GM19324 (cell line): ENCODE data around the gene CMKLR1.

ENCODE experiments used
- ATAC-seq: cut with Tn5 transposase; IDR thresholded peaks from one replicate; pipeline ENCODE4 v1.9.1; 2021; ENCODE audit warnings: mild to moderate bottlenecking, moderate library complexity; ENCODE audit not compliant: unreplicated experiment, low FRiP score

Gene CMKLR1

DNA sequence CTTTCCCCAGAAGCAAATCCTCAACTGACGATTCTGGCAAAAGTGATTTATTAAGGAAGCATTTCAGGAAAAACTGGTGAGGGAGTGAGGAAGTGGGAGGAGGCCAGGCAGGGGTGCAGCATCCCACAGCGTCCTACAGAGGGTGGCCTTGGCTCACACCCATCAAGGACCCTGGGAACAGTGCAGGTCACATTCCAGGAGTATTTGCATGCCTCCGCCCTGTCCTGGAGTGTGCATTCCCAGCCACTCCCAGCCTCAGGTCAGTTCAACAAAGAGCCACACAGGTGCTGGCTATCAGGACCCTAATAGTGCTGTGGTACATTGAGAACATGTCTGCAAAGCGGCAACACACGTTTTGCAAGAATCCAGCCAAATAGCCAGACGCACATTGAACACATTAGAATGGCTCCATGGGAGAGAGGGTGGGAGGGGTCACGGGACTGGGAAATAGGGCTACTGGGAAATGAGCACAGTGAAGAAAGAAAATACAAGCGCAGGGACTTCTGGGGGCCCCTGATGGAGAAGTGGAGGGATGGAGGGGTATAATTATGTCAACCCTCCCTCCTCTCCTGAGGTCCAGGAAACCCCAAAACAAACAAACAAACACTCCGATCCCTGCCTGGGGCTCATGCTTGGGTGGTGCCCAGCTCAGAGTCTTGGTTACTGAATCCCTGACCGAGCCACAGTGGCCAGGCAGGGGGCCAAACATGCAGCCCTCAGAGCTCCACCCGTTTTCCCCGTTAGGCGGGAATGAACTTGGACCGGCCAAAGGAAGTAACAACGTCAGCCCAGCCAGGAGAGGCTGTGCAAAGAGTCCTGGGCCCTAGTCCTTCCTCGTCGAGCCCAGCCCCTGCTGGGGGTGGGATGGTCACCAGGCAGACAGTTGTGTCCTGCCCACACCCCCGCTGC is 36.5 kb downstream of the CMKLR1 start:
- no peak for ATAC-seq

GRCh38 chr12:108302016-108302402 is 37.1 kb downstream of the CMKLR1 start:
- no peak for ATAC-seq

GRCh38 chr12:108301346-108301745 is 37.8 kb downstream of the CMKLR1 start:
- ATAC-seq, result no peak

DNA sequence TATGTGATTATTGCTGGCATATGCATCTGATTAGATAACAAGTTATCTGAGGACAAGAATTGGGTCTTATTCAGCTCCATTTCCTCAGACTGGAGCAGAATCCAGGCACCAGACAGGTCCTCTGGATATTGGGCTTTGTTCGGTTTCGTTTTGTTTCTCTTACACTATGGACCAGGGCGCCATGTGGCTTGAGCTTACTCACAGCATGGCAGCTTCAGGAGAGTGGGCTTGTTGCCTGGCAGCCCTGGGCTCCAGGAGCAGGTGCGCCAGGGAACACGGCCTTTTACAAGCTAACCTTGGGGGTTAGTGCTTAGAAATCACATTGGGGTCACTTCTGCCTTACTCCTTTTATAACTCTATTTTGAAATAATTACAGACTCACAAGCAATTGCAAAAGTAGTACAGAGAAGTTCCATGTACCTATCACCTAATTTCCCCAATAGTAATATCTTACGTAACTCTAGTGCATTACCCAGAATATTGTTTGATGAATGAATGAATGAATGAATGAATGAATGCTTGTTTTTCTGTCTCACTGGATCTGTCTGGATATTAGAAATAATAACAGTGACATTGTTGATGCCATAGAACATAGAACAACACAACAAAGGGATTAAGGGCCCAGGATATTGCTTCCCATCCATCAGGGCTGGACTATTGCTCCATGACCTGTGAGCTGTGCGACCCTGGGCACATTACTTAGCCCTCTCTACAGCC is 39.0 kb downstream of the CMKLR1 start:
- ATAC-seq, result no peak

DNA sequence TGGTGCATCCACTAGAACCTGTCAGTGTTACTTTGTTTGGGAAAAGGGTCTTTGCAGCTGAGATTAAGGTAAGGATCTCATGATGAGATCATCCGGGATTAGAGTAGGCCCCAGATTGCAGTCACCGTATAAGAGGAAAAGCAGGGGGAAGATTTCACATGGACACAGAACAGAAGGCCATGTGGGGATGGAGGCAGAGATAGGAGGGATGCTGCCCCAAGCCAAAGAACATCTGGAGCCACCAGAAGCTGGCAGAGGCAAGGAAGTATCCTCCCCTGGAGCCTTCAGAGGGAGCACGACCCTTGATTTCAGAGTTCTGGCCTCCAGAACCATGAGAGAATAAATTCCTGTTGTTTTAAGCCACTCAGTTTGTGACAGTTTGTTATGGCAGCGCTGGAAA is 39.6 kb downstream of the CMKLR1 start:
- no peak for ATAC-seq

DNA sequence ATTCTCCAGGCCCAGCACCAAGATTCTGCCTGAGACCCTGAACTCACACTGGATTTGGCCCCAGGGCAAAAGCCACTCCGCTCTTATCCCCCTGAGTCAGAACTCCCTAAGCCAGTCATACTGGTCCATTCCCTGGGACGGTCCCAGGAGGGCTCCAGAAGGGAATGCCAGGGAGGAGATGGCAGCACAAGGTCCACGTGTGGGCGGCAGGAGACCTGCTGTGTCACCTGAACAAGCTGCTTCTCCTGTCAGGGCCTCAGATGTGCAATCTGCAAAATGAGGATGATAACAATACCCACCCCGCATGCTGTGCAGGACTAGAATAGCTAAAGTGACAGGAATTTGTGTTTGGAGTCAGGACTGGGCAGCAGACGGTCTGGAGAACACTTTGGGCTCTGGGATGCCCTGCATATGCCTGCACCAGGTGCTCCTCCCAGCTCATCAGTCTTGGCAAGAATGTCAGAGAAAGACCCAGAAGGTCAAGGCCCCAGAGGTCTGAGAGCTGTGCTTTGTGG is 40.3 kb downstream of the CMKLR1 start:
- no peak for ATAC-seq

DNA sequence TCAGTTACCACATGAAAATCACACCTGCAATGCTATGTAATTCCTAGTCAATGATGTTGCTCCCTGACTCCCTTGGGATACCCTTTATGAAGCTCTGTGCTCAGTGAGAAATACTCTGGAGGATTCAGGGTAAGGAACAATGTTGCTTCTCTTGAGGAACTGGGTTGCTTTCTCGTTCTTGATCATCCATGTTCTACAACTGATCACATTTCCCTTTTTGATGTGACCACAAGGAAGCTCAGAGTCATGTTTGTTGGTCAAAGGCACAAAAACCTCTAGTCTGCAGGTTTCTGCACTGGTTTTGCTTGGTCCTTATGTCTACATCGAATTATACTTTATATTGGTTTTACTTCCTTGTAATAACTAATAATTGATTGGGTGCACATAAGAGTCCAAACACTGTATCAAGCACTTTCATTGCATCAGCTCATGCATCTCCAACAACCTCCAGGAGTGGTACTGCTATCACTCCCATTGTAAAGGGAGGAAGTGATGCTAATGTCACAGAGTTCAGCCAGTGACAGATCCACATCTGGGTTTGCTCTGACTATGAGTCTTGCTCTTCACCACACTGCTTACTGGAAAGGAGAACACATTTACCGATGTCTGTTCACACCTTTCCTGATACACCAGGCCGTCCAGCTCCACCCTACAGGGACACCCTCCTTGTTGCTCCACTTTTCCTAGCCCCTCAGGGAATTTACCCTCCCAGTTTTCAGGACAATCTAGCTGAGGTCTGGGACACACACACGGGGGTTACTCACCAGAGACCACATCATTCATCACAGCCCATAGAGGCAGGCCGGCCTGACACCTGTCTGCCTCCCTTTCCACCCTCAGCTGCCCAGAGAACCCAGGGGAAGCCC is 41.0 kb downstream of the CMKLR1 start:
- ATAC-seq, result no peak

- no peak for ATAC-seq
These were observed 41.7 kb downstream of the CMKLR1 start for GRCh38 chr12:108297424-108297823.

DNA sequence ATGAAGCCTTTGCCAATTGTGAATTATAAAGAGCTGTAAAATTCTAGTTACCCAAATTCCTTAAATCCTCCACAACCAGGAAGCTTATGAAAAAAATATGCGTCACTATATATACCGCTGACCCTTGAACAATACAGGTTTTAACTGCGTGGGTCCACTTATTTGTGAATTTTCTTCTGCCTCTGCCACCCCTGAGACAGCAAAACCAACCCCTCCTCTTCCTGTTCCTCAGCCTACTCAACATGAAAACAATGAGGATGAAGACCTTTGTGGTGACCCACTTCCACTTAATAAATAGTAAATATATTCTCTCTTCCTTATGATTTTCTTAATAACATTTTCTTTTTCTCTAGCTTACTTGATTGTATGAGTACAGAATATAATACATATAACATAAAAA is 42.2 kb downstream of the CMKLR1 start:
- ATAC-seq, result no peak

DNA sequence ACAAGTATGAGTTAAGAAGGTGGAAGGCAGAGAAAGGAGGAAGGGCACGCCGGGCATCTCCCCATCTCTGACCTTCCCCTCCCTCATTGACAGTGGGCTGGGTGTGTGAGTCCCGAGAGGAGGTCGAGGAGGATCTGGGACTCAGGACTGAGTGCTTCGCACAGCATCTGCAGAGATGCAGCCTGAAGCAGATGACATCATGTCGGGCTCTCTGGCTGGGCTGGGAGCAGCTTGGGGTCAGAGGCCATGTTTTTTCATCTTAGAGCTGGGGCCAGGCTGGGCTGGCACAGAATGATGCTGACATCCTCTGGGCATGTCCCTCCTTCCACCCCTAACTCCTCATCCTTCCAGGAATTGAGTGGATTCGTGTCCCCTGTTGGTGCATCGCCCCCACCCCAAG is 43.5 kb downstream of the CMKLR1 start:
- no peak for ATAC-seq

- ATAC-seq, result no peak
These were observed 49.6 kb downstream of the CMKLR1 start for GRCh38 chr12:108289350-108290161.

GRCh38 chr12:108287227-108287626 is 51.9 kb downstream of the CMKLR1 start:
- ATAC-seq, result no peak

DNA sequence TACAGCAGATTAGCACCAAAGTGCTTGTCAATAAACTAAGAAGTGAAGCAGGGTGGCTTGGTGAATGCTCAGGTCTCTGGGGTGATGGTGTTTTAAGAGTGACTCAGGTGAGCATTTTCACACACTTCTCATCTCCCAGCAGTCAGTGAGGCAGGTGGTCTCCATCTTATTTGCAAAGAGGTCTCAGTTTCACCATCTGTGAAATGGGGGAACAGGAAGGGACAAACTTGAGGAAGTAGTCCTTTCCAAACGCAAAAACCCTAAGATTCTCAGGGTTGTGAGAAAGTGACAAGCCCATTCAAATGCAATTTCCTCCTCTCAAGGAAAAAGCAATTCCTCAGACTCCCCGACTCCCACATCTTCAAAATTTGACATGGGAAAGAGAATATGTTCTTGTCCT is 54.1 kb downstream of the CMKLR1 start:
- ATAC-seq, result no peak

- ATAC-seq, result no peak
These were observed 54.9 kb downstream of the CMKLR1 start for GRCh38 chr12:108284163-108284562.

GRCh38 chr12:108282676-108283075 is 56.4 kb downstream of the CMKLR1 start:
- ATAC-seq, result no peak

DNA sequence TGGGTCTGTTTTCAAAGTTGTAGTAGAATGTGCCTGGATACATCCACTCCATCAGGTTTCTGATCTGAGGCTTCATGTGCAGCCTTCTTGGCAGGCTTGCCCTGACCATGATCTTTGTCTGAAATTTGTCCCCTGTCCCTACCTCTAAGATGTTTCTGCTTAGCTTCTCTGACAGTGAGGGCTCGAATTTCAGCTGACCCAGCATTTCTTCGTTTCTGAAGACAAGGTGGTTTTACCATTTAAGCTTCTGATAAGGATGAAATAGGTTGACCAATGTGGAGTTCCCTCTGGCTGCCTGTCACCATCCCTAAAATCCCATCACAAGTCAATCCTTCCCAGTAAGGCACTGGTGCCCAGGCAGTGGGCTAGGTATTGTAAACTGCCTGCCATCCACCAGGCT is 57.0 kb downstream of the CMKLR1 start:
- ATAC-seq, result no peak

DNA sequence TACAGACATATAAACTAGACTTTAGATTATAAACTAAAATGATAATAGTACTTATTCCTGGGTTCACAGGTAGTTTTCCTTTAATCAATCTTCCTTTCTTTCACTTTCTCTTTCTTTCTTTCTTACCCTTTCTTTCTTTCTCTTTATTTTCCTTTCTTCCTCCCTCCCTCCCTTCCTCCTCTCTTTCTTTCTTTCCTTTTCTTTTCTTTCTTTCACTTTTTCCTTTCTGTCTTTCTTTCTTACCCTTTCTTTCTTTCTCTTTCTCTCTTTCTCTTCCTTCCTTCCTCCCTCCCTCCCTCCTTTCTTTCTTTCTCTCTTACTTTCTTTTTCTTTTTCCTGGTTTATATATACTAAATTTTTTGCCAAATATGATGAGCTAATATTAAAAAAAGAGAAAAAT is 61.5 kb downstream of the CMKLR1 start:
- no peak for ATAC-seq

DNA sequence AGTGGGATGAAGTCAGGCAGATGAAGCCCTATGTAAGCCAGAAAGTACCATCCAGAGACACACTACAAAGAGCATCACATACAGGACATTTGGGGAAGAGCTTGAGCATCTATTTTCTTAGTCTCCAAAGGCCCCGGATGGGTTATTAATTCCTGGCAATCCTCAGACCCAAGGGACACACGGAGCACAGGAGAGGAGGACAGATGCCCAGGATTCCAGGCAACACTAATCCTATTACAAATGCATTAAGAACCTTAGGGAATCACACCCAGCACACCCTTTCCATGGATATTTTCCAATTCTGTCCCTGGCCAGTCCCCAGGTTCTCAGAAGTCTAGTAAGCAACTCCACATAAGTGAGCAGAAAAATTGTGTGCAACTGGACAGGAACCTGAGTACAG is 65.9 kb downstream of the CMKLR1 start:
- no peak for ATAC-seq

- no peak for ATAC-seq
These were observed 66.9 kb downstream of the CMKLR1 start for GRCh38 chr12:108271951-108272872.
